SK-N-SH (cell line): ENCODE results near the gene PROX2. TPM values are rescaled to one million over a fixed set of nuclear protein-coding genes. Genes with fewer than 3 reads are reported as not detected.

Experiments
- CTCF ChIA-PET: fragments of 300-600, 350-600 bp; formaldehyde crosslinking; extraction: SDS; loops from one replicate; lab custom pipeline; 2021; lab: Yijun Ruan, JAX
- POLR2A ChIA-PET: fragments of 350-600 bp; sonication (Branson Sonifier 250); formaldehyde crosslinking; extraction: SDS; loops from one replicate; lab custom pipeline; 2020; ENCODE audit warnings: antibody characterized with exemption, inconsistent platforms; lab: Yijun Ruan, JAX
- DNase-seq: peaks from one replicate; pipeline ENCODE4 v3.0.0; 2012
- H2AFZ ChIP-seq: fragments of 200-600 bp; sonication (generic); 2 replicates; pipeline ENCODE4 v1.8.1; 2016; ENCODE audit warnings: antibody characterized with exemption, mild to moderate bottlenecking, low read depth
- H3F3A ChIP-seq: fragments of 200-600 bp; sonication (generic); replicated peaks from 2 replicates; pipeline ENCODE3; 2016; ENCODE audit warnings: antibody characterized with exemption, mild to moderate bottlenecking; ENCODE audit not compliant: insufficient read depth
- H3K27ac ChIP-seq, 2 experiments: fragments of 200-500 bp in 1 of 2; fragments of 200-600 bp in 1 of 2; sonication (Bioruptor generic) in 1 of 2; sonication (generic), shearing (Covaris generic) in 1 of 2; 2 replicates each; pipeline versions ENCODE4 v1.5.1 to v1.6.1; 2014 to 2016; ENCODE audit warnings: low read depth in 2 of 2, inconsistent platforms in 1 of 2, low read length in 1 of 2, mild to moderate bottlenecking in 1 of 2, mixed read lengths in 1 of 2
- H3K27me3 ChIP-seq: fragments of 200-600 bp; sonication (generic), shearing (Covaris generic); 2 replicates; pipeline ENCODE4 v1.6.1; 2016; ENCODE audit warnings: mixed run types; ENCODE audit not compliant: insufficient read depth
- H3K36me3 ChIP-seq, 2 experiments: fragments of 200-500 bp in 1 of 2; fragments of 200-600 bp in 1 of 2; sonication (Bioruptor generic) in 1 of 2; sonication (generic) in 1 of 2; replicated peaks in 1 of 2; 2 replicates each; pipeline versions ENCODE3 to v1.5.1; 2014 to 2016; ENCODE audit warnings: low read length in 1 of 2, mild to moderate bottlenecking in 1 of 2; ENCODE audit not compliant: insufficient read depth in 2 of 2, control insufficient read depth in 1 of 2
- H3K4me1 ChIP-seq, 2 experiments: fragments of 200-500 bp in 1 of 2; fragments of 200-600 bp in 1 of 2; sonication (Bioruptor generic) in 1 of 2; sonication (generic), shearing (Covaris generic) in 1 of 2; 2 replicates each; pipeline versions ENCODE4 v1.5.1 to v1.6.1; 2014 to 2016; ENCODE audit warnings: low read depth in 1 of 2, low read length in 1 of 2, mixed run types in 1 of 2; ENCODE audit not compliant: insufficient read depth in 2 of 2, control insufficient read depth in 1 of 2
- H3K4me2 ChIP-seq: fragments of 200-600 bp; sonication (generic), shearing (Covaris generic); 2 replicates; pipeline ENCODE4 v1.6.1; 2017; ENCODE audit warnings: mixed run types
- H3K4me3 ChIP-seq, 2 experiments: fragments of 200-500 bp in 1 of 2; fragments of 200-600 bp in 1 of 2; sonication (Bioruptor generic) in 1 of 2; sonication (generic), shearing (Covaris generic) in 1 of 2; 2 replicates each; pipeline versions ENCODE4 v1.5.1 to v1.8.1; 2014 to 2016; ENCODE audit warnings: low read depth in 2 of 2, inconsistent platforms in 1 of 2, low read length in 1 of 2, mild to moderate bottlenecking in 1 of 2, mixed read lengths in 1 of 2, moderate library complexity in 1 of 2
- H3K79me2 ChIP-seq: fragments of 200-600 bp; sonication (generic); 2 replicates; pipeline ENCODE4 v1.8.1; 2017; ENCODE audit warnings: mild to moderate bottlenecking; ENCODE audit not compliant: insufficient read depth
- H3K9ac ChIP-seq: fragments of 200-600 bp; sonication (generic); 2 replicates; pipeline ENCODE4 v1.6.1; 2017; ENCODE audit warnings: mixed run types
- H3K9me2 ChIP-seq: fragments of 200-600 bp; sonication (generic); 2 replicates; pipeline ENCODE4 v1.6.1; 2017; ENCODE audit warnings: mixed run types
- H3K9me3 ChIP-seq: fragments of 200-600 bp; sonication (generic); 2 replicates; pipeline ENCODE4 v1.6.1; 2017; ENCODE audit warnings: mixed run types, mild to moderate bottlenecking, moderate library complexity
- H4K20me1 ChIP-seq: fragments of 200-600 bp; sonication (generic); 2 replicates; pipeline ENCODE4 v1.6.1; 2017; ENCODE audit warnings: mild to moderate bottlenecking, mixed run types; ENCODE audit not compliant: insufficient read depth
- CHD2 ChIP-seq: fragments of 150-350 bp; IDR thresholded peaks from 2 replicates; pipeline ENCODE4 v1.6.1; 2018; ENCODE audit warnings: low read length; ENCODE audit not compliant: partially characterized antibody
- ELF1 ChIP-seq: IDR thresholded peaks from 2 replicates; pipeline ENCODE4 v1.4.0; 2012
- EP300 ChIP-seq, 2 experiments: IDR thresholded peaks; 2 replicates each; pipeline versions ENCODE4 v1.4.0 to v1.6.1; 2012; ENCODE audit warnings: borderline replicate concordance in 1 of 2, low read depth in 1 of 2, low read length in 1 of 2
- FOSL2 ChIP-seq: IDR thresholded peaks from 2 replicates; pipeline ENCODE4 v1.4.0; 2012; ENCODE audit warnings: low read depth, mild to moderate bottlenecking, moderate library complexity, borderline replicate concordance
- FOXJ3 ChIP-seq: sonication (generic); formaldehyde crosslinking; IDR thresholded peaks from 2 replicates; pipeline ENCODE4 v1.5.1; 2020; ENCODE audit warnings: mild to moderate bottlenecking, missing genetic modification reagents
- GATA2 ChIP-seq: sonication (generic); formaldehyde crosslinking; IDR thresholded peaks from 2 replicates; pipeline ENCODE4 v1.5.0; 2020; ENCODE audit warnings: mild to moderate bottlenecking, missing genetic modification reagents
- MAX ChIP-seq: IDR thresholded peaks from 2 replicates; pipeline ENCODE4 v1.4.0; 2012; ENCODE audit warnings: low read depth
- NFIC ChIP-seq: IDR thresholded peaks from 2 replicates; pipeline ENCODE4 v1.4.0; 2012; ENCODE audit warnings: borderline replicate concordance
- RCOR1 ChIP-seq: fragments of 150-350 bp; IDR thresholded peaks from 2 replicates; pipeline ENCODE4 v1.6.1; 2017; ENCODE audit warnings: antibody characterized with exemption, low read length
- RFX5 ChIP-seq: IDR thresholded peaks from 2 replicates; pipeline ENCODE4 v1.6.1; 2012; ENCODE audit warnings: mild to moderate bottlenecking, improper control_type of control experiment, low read length
- SMC3 ChIP-seq: IDR thresholded peaks from 2 replicates; pipeline ENCODE4 v1.6.1; 2012; ENCODE audit warnings: low read depth, low read length, improper control_type of control experiment
- TAF1 ChIP-seq: IDR thresholded peaks from 2 replicates; pipeline ENCODE4 v1.6.1; 2012; ENCODE audit warnings: low read depth, mild to moderate bottlenecking, low read length, moderate library complexity, borderline replicate concordance
- TCF12 ChIP-seq: IDR thresholded peaks from 2 replicates; pipeline ENCODE4 v1.4.0; 2012
- TEAD4 ChIP-seq: IDR thresholded peaks from 2 replicates; pipeline ENCODE4 v1.4.0; 2012; ENCODE audit warnings: mild to moderate bottlenecking, borderline replicate concordance; ENCODE audit not compliant: insufficient read depth
- USF2 ChIP-seq: fragments of 150-350 bp; IDR thresholded peaks from 2 replicates; pipeline ENCODE4 v1.6.1; 2017; ENCODE audit warnings: antibody characterized with exemption, low read length, low read depth, borderline replicate concordance
- ZBTB33 ChIP-seq: IDR thresholded peaks from 2 replicates; pipeline ENCODE4 v1.4.0; 2012; ENCODE audit warnings: low read depth, borderline replicate concordance
- WGBS: methylation state at CpG from one replicate; pipeline ENCODE4 v1.1.6; 2017; ENCODE audit warnings: low lambda C conversion rate; 5-methylcytosine and 5-hydroxymethylcytosine counted together
- polyA plus RNA-seq, 3 experiments: library from polyadenylated mRNA; depleted of rRNA; stranded (reverse); fragments of >200 nt; gene quantifications; 2 replicates each; pipeline ENCODE4 v1.2.3, GENCODE V29; 2012
- TF ChIP-seq, protein P1 (sequence below): fragments of 200-600 bp; sonication (generic); IDR thresholded peaks from 2 replicates; pipeline ENCODE4 v1.6.1; 2017; ENCODE audit warnings: antibody characterized with exemption, mild to moderate bottlenecking, moderate library complexity
- TF ChIP-seq, protein P2 (sequence below): IDR thresholded peaks from 2 replicates; pipeline ENCODE4 v1.4.0; 2012; ENCODE audit warnings: low read depth, borderline replicate concordance

The PROX2 gene
- polyA plus RNA-seq, 1 of the 3 experiments (the other 2 are of a cell fraction): not detected

DNA sequence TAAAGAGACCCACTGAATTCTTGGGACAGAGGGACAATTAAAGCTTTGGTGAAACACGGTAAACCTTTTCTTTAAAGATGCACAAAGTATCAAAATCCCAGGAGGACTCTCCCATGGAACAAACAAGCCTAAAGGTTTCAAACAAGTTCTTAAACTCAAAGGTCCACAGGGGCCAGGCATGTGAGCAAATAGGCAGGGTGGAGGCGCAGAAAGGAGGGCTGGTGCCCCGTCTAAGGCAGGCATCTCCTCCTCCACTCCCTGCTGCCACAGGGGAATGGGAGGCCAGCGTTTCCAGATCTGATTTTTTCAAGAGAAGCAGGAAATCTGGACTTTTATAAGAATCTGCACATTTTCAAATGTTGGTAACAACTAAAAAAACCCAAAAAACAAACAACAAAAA, 39.5 kb upstream of the PROX2 start:
- Histone ChIP-seq H3K9me3 (no peaks in the 10 kb centered on the region), H3K79me2 (no peaks in the 10 kb centered on the region), H2AFZ (no peak overlapping the region), H3K4me2 (no peak overlapping the region), H3F3A (peaks cover 1% of the 10 kb centered on the region), H3K9me2 (no peaks in the 10 kb centered on the region), H3K27ac (no peak overlapping the region), H4K20me1 (no peaks in the 10 kb centered on the region), H3K9ac (no peak overlapping the region), H3K4me1 (no peaks in the 10 kb centered on the region; a peak in 1 of 4 replicates), H3K27me3 (no peaks in the 10 kb centered on the region), H3K36me3 (no peaks in the 10 kb centered on the region), H3K4me3 (no peak overlapping the region)
- CTCF ChIA-PET: interaction anchor here (0.8 to 1.4 kb wide), 3 partner anchors 10 to 173 kb away, joined by 3 to 11 read pairs (median 5); no protein-coding TSS in a partner anchor
- TF ChIP-seq RFX5: no peak
- TF ChIP-seq GATA2 (CRISPR knock-in tag): no peak
- no peak for TF ChIP-seq EP300 (IDR thresholded peaks at IDR 0.05; ENCODE audit: borderline replicate concordance in 1 of 2, low read depth in 1 of 2, low read length in 1 of 2)
- TF ChIP-seq CHD2: no peak
- no peak for TF ChIP-seq FOXJ3 (CRISPR knock-in tag)
- TF ChIP-seq NFIC: no peak
- TF ChIP-seq, protein P1, sequence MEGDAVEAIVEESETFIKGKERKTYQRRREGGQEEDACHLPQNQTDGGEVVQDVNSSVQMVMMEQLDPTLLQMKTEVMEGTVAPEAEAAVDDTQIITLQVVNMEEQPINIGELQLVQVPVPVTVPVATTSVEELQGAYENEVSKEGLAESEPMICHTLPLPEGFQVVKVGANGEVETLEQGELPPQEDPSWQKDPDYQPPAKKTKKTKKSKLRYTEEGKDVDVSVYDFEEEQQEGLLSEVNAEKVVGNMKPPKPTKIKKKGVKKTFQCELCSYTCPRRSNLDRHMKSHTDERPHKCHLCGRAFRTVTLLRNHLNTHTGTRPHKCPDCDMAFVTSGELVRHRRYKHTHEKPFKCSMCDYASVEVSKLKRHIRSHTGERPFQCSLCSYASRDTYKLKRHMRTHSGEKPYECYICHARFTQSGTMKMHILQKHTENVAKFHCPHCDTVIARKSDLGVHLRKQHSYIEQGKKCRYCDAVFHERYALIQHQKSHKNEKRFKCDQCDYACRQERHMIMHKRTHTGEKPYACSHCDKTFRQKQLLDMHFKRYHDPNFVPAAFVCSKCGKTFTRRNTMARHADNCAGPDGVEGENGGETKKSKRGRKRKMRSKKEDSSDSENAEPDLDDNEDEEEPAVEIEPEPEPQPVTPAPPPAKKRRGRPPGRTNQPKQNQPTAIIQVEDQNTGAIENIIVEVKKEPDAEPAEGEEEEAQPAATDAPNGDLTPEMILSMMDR: no peak
- no peak for TF ChIP-seq TCF12
- no peak for TF ChIP-seq TAF1
- TF ChIP-seq ZBTB33: no peak
- TF ChIP-seq FOSL2: no peak
- no peak for TF ChIP-seq SMC3
- no peak for TF ChIP-seq USF2
- no peak for TF ChIP-seq ELF1
- no peak for TF ChIP-seq RCOR1
- no peak for TF ChIP-seq TEAD4
- TF ChIP-seq, protein P2, sequence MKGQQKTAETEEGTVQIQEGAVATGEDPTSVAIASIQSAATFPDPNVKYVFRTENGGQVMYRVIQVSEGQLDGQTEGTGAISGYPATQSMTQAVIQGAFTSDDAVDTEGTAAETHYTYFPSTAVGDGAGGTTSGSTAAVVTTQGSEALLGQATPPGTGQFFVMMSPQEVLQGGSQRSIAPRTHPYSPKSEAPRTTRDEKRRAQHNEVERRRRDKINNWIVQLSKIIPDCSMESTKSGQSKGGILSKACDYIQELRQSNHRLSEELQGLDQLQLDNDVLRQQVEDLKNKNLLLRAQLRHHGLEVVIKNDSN: no peak
- no peak for TF ChIP-seq MAX
- POLR2A ChIA-PET: no interaction called here
- no peak for DNase-seq
- 87% methylated on average over 4 of the region's 4 CpGs for WGBS
